K562 (cell line): ENCODE measurements around the gene RTF2. TPM values are rescaled to one million over a fixed set of nuclear protein-coding genes. Genes with fewer than 3 reads are reported as not detected.

Experiments
- ATAC-seq: fragments of 200-7000 bp; cut with Tn5 transposase; 3 replicates; pipeline ENCODE4 v1.9.1; 2020; ENCODE audit warnings: moderate library complexity
- BruUV-seq: library from RNA; stranded (reverse); fragments of 400-500 nt; replicated peaks from 2 replicates; lab custom pipeline; 2021; lab: Mats Ljungman, UMichigan
- CTCF ChIA-PET: fragments of 300-600 bp; formaldehyde crosslinking; extraction: SDS; loops from one replicate; lab custom pipeline; 2021; ENCODE audit warnings: low intra/inter-chr PET ratio; lab: Yijun Ruan, JAX
- POLR2A ChIA-PET: fragments of 300-600, 350-650 bp; sonication (Branson Sonifier 250); formaldehyde crosslinking; extraction: SDS; loops from one replicate; lab custom pipeline; 2021; ENCODE audit warnings: antibody characterized with exemption, inconsistent platforms; lab: Yijun Ruan, JAX
- DNase-seq, 4 experiments: peaks; one replicate each; pipeline versions ENCODE4 v3.0.0 to v3.0.0-alpha.2; 2011 to 2018; ENCODE audit warnings: low spot score in 3 of 4, mixed read lengths in 3 of 4; ENCODE audit errors: extremely low read depth in 1 of 4
- FAIRE-seq: peaks from 2 replicates; lab custom pipeline; 2011; peaks lifted over from hg19 to GRCh38; lab: Jason Lieb, UNC
- H2AFZ ChIP-seq: 2 replicates; pipeline ENCODE4 v1.6.0; 2011; ENCODE audit warnings: low read depth, low read length, control low read depth, inconsistent platforms
- H3K27ac ChIP-seq: fragments of 200-600 bp; 3 replicates; pipeline ENCODE4 v1.8.0; 2011; ENCODE audit warnings: low read depth, mild to moderate bottlenecking, control low read depth, inconsistent platforms, low read length, moderate library complexity, mixed read lengths; ENCODE audit errors: extremely low read depth
- H3K27me3 ChIP-seq, 2 experiments: fragments of 300-600 bp in 1 of 2; 2 replicates in 1 of 2; 3 replicates in 1 of 2; pipeline versions ENCODE4 v1.6.0 to v1.8.0; 2011; ENCODE audit warnings: inconsistent platforms in 2 of 2, low read length in 2 of 2, mild to moderate bottlenecking in 1 of 2, mixed read lengths in 1 of 2, moderate library complexity in 1 of 2; ENCODE audit not compliant: control insufficient read depth in 2 of 2, insufficient read depth in 2 of 2
- H3K36me3 ChIP-seq: fragments of 300-600 bp; 3 replicates; pipeline ENCODE4 v1.8.0; 2011; ENCODE audit warnings: mild to moderate bottlenecking, low read length, inconsistent platforms; ENCODE audit not compliant: control insufficient read depth, insufficient read depth
- H3K4me1 ChIP-seq, 2 experiments: fragments of 200-600 bp in 1 of 2; replicated peaks in 1 of 2; 2 replicates in 1 of 2; 3 replicates in 1 of 2; pipeline versions ENCODE4 v1.5.1 to v1.8.0; 2011; ENCODE audit warnings: inconsistent platforms in 2 of 2, low read length in 2 of 2, mild to moderate bottlenecking in 1 of 2, mixed read lengths in 1 of 2, moderate library complexity in 1 of 2; ENCODE audit not compliant: control insufficient read depth in 2 of 2, insufficient read depth in 2 of 2
- H3K4me2 ChIP-seq: 2 replicates; pipeline ENCODE4 v1.6.1; 2011; ENCODE audit warnings: low read length, control low read depth, inconsistent platforms, mixed read lengths; ENCODE audit not compliant: insufficient read depth
- H3K4me3 ChIP-seq: fragments of 200-600 bp; sonication (generic), shearing (Covaris generic); 2 replicates; pipeline ENCODE4 v1.5.1; 2016; ENCODE audit warnings: control low read depth, inconsistent platforms
- H3K79me2 ChIP-seq: fragments of 200-600 bp; 3 replicates; pipeline ENCODE4 v1.8.0; 2011; ENCODE audit warnings: low read length, inconsistent platforms; ENCODE audit not compliant: control insufficient read depth, insufficient read depth
- H3K9ac ChIP-seq, 2 experiments: 2 replicates each; pipeline versions ENCODE4 v1.6.0 to v1.6.1; 2011; ENCODE audit warnings: low read depth in 2 of 2, low read length in 2 of 2, control low read depth in 1 of 2, inconsistent platforms in 1 of 2, mild to moderate bottlenecking in 1 of 2, mixed read lengths in 1 of 2; ENCODE audit not compliant: insufficient read depth in 1 of 2
- H3K9me1 ChIP-seq: one replicate; pipeline ENCODE4 v1.6.0; 2011; ENCODE audit warnings: inconsistent platforms, mild to moderate bottlenecking, low read length, moderate library complexity; ENCODE audit not compliant: control insufficient read depth, insufficient read depth
- H3K9me3 ChIP-seq: replicated peaks from 2 replicates; pipeline ENCODE4 v1.5.1; 2011; ENCODE audit warnings: low read depth, low read length, inconsistent platforms; ENCODE audit not compliant: control insufficient read depth, insufficient read depth
- H4K20me1 ChIP-seq: replicated peaks from 2 replicates; pipeline ENCODE4 v1.6.1; 2011; ENCODE audit warnings: low read length, inconsistent platforms, mixed read lengths; ENCODE audit not compliant: control insufficient read depth, insufficient read depth
- CCAR2 ChIP-seq: fragments of 200-400 bp; formaldehyde crosslinking; IDR thresholded peaks from 2 replicates; pipeline ENCODE4 v1.6.1; 2017; ENCODE audit warnings: mild to moderate bottlenecking, low read depth, low read length
- KDM2B ChIP-seq: fragments of 250-450 bp; sonication (Bioruptor Pico); IDR thresholded peaks from 2 replicates; pipeline ENCODE4 v1.8.0; 2021; ENCODE audit warnings: mild to moderate bottlenecking, moderate library complexity
- LARP7 ChIP-seq: fragments of 450-650 bp; IDR thresholded peaks from 2 replicates; pipeline ENCODE4 v1.6.1; 2016
- MEF2A ChIP-seq: IDR thresholded peaks from 2 replicates; pipeline ENCODE4 v1.6.1; 2011; ENCODE audit warnings: low read depth, mild to moderate bottlenecking, low read length, moderate library complexity; ENCODE audit not compliant: control insufficient read depth
- NFE2 ChIP-seq: IDR thresholded peaks from 2 replicates; pipeline ENCODE4 v1.6.1; 2014; ENCODE audit warnings: antibody characterized with exemption, low read depth
- NFIC ChIP-seq: fragments of 450-650 bp; IDR thresholded peaks from 2 replicates; pipeline ENCODE4 v1.6.1; 2017; ENCODE audit warnings: mild to moderate bottlenecking, inconsistent platforms
- NONO ChIP-seq, 2 experiments: fragments of 200-400 bp in 1 of 2; fragments of 450-650 bp in 1 of 2; formaldehyde crosslinking in 1 of 2; IDR thresholded peaks; 2 replicates each; pipeline ENCODE4 v1.6.1; 2017; ENCODE audit warnings: low read depth in 2 of 2, mild to moderate bottlenecking in 2 of 2, moderate library complexity in 2 of 2, low read length in 1 of 2
- POLR2AphosphoS2 ChIP-seq: IDR thresholded peaks from 2 replicates; pipeline ENCODE4 v1.6.1; 2012; ENCODE audit warnings: low read length, improper control_type of control experiment
- SLC30A9 ChIP-seq: fragments of 250-450 bp; sonication (Bioruptor Pico); IDR thresholded peaks from 2 replicates; pipeline ENCODE4 v1.8.0; 2022; ENCODE audit warnings: mild to moderate bottlenecking, moderate library complexity
- SMAD3 ChIP-seq: fragments of 450-650 bp; formaldehyde crosslinking; conservative IDR thresholded peaks from 2 replicates; pipeline ENCODE4 v1.4.0; 2020; ENCODE audit warnings: mild to moderate bottlenecking
- SPI1 ChIP-seq: IDR thresholded peaks from 2 replicates; pipeline ENCODE4 v1.6.1; 2011; ENCODE audit warnings: low read depth, low read length, control low read depth, borderline replicate concordance
- TRIM24 ChIP-seq, 2 experiments: fragments of 450-650 bp; IDR thresholded peaks; 2 replicates each; pipeline ENCODE4 v1.6.1; 2016
- ZNF174 ChIP-seq: fragments of 250-450 bp; sonication (Bioruptor Pico); IDR thresholded peaks from 2 replicates; pipeline ENCODE4 v1.4.0; 2020; ENCODE audit warnings: mild to moderate bottlenecking
- ZNF639 ChIP-seq, 2 experiments: fragments of 200-800 bp in 1 of 2; sonication (Bioruptor generic) in 1 of 2; sonication (generic) in 1 of 2; formaldehyde crosslinking in 1 of 2; IDR thresholded peaks in 1 of 2; conservative IDR thresholded peaks in 1 of 2; 2 replicates each; pipeline versions ENCODE4 v1.5.0 to v1.6.1; 2016 to 2020; ENCODE audit warnings: missing compliant biosample characterization in 1 of 2, missing genetic modification characterization in 1 of 2, missing genetic modification reagents in 1 of 2
- WGBS: fragments of 100-300 bp; shearing (Covaris generic); methylation state at CpG from one replicate; pipeline ENCODE4 v1.1.6; 2016; ENCODE audit warnings: low coverage, mixed read lengths; ENCODE audit not compliant: insufficient coverage; ENCODE audit errors: missing lambda C conversion rate; 5-methylcytosine and 5-hydroxymethylcytosine counted together
- in situ Hi-C: fragments of 300-500 bp; cut with MboI; formaldehyde crosslinking; loops from 4 replicates; pipeline ENCODE4 v1.15.0; 2018; ENCODE audit warnings: inconsistent platforms, mixed read lengths
- intact Hi-C: fragments of 100-400 bp; cut with micrococcal nuclease; formaldehyde crosslinking; loops from 2 replicates; pipeline ENCODE4 v1.14.2; 2022
- polyA plus RNA-seq, 8 experiments: library from polyadenylated mRNA; depleted of rRNA in 4 of 8; stranded (reverse) in 5 of 8; unstranded in 3 of 8; fragments of >200 nt; fragmentation: Nextera tagmentation in 2 of 8; fragmentation: Illumina TruSeq in 1 of 8; extraction: Ambion mirVana in 2 of 8; extraction: Trizol in 1 of 8; gene quantifications; 2 replicates each; pipeline versions ENCODE4 v1.2.1 to v1.2.3, GENCODE V29; 2011 to 2014; ENCODE audit warnings: inconsistent platforms in 1 of 8, missing spikeins in 1 of 8
- total RNA-seq, 7 experiments: library from RNA; depleted of rRNA in 6 of 7; stranded (reverse); fragments of >200 nt in 6 of 7; fragmentation: Illumina TruSeq in 2 of 7; extraction: Trizol in 2 of 7; gene quantifications; 2 replicates each; pipeline versions ENCODE4 v1.2.1 to v1.2.3, GENCODE V29; 2011 to 2021; ENCODE audit warnings: low replicate concordance in 1 of 7

Gene RTF2
- total and polyA plus RNA-seq, 9 of the 15 experiments (the other 6 are each of a cell fraction or from before 2014, with no cell fraction given) = 67.0 to 177 (median 84.9) TPM

- ATAC-seq (no peak), DNase-seq (no peak), FAIRE-seq (no peak)
- no peak for TF ChIP-seq TRIM24 (IDR thresholded peaks at IDR 0.05)
- TF ChIP-seq SPI1 = no peak
- TF ChIP-seq LARP7 = no peak
- ChIA-PET POLR2A (no interaction called here), CTCF (no interaction called here)
- intact Hi-C loops (loop anchor here (5.0 to 10.0 kb wide), 2 partner anchors 494 to 792 kb away; no protein-coding TSS in a partner anchor), in situ Hi-C loops (no loop called here)
- Histone ChIP-seq H4K20me1 (no peaks in the 10 kb centered on the region), H3K79me2 (no peaks in the 10 kb centered on the region), H3K27ac (no peak overlapping the region), H3K36me3 (no peaks in the 10 kb centered on the region), H3K27me3 (peaks cover 8 to 21% of the 10 kb centered on the region in 2 experiments; a peak in 4 of 5 replicates), H3K4me2 (no peak overlapping the region), H3K4me1 (peaks cover 0 to 6% of the 10 kb centered on the region in 2 experiments; a peak in 1 of 5 replicates), H3K4me3 (no peak overlapping the region), H3K9me3 (no peaks in the 10 kb centered on the region), H3K9ac (no peak overlapping the region), H3K9me1 (no peaks in the 10 kb centered on the region), H2AFZ (no peak overlapping the region)
- WGBS = 2% methylated on average over 8 of the region's 8 CpGs
- no TSS peak for BruUV-seq
Observed at GRCh38 chr20:56552911-56553629, 84.6 kb downstream of the RTF2 start.

GRCh38 chr20:56554869-56555268 is 86.4 kb downstream of the RTF2 start:
- peak in 3 of 4 experiments; percentile 41 to 61 (median 54) for DNase-seq
- peaks cover 8 to 33% of the 10 kb centered on the region in 2 experiments; a peak in 4 of 5 replicates for H3K27me3 ChIP-seq
- no peaks in the 10 kb centered on the region for H3K79me2 ChIP-seq
- H3K9me1 ChIP-seq = no peaks in the 10 kb centered on the region
- ChIA-PET POLR2A (interaction anchor here (1.2 kb wide), 1 partner anchor 466 kb away, joined by 3 read pairs; no protein-coding TSS in a partner anchor), CTCF (no interaction called here)
- no peak overlapping the region for H2AFZ ChIP-seq
- no TSS peak for BruUV-seq
- H3K27ac ChIP-seq = no peak overlapping the region
- H3K4me3 ChIP-seq = no peak overlapping the region
- intact Hi-C loops = loop anchor here (5.0 to 10.0 kb wide), 2 partner anchors 492 to 790 kb away; no protein-coding TSS in a partner anchor
- in situ Hi-C loops = no loop called here
- 0% methylated on average over 4 of the region's 4 CpGs for WGBS
- no peak for ATAC-seq
- no peaks in the 10 kb centered on the region for H3K36me3 ChIP-seq
- H3K4me2 ChIP-seq = no peak overlapping the region
- no peaks in the 10 kb centered on the region for H3K9me3 ChIP-seq
- H4K20me1 ChIP-seq = no peaks in the 10 kb centered on the region
- H3K9ac ChIP-seq = no peak overlapping the region
- FAIRE-seq = peak; percentile 71
- H3K4me1 ChIP-seq = peaks cover 0 to 6% of the 10 kb centered on the region in 2 experiments; a peak in 1 of 5 replicates
- no peak for TF ChIP-seq SMAD3
- TF ChIP-seq SLC30A9 (CRISPR knock-in tag) = no peak
- no peak for TF ChIP-seq ZNF639 (CRISPR knock-in tag; conservative IDR thresholded peaks at IDR 0.05 in 1 of 2, IDR thresholded peaks at IDR 0.05 in 1 of 2)
- peak; percentile 25; the same call in 1 of the 2 replicates for TF ChIP-seq NFE2
- TF ChIP-seq KDM2B = no peak
- TF ChIP-seq NONO (IDR thresholded peaks at IDR 0.05; ENCODE audit: low read depth in 2 of 2, low read length in 1 of 2) = no peak
- no peak for TF ChIP-seq CCAR2
- TF ChIP-seq MEF2A = peak; percentile 29; the same call in 1 of the 2 replicates
- TF ChIP-seq ZNF174 = no peak
- no peak for TF ChIP-seq POLR2AphosphoS2
- TF ChIP-seq NFIC = peak; percentile 52
